ENCODE results near the gene SLC7A11.

GRCh38 chr4:138275216-138275615 is 33.1 kb upstream of the SLC7A11 start:
- TF ChIP-seq CTCF (IDR thresholded peaks at IDR 0.05) (no peak), POLR2AphosphoS5 (IDR thresholded peaks at IDR 0.05) (no peak)
